ENCODE data around the gene BCKDHA.
"Not testable (repeated sequence)": the region's sequence is repeated elsewhere in the genome, so short reads cannot be mapped to it uniquely, and the experiment has no call there.

The BCKDHA gene

DNA sequence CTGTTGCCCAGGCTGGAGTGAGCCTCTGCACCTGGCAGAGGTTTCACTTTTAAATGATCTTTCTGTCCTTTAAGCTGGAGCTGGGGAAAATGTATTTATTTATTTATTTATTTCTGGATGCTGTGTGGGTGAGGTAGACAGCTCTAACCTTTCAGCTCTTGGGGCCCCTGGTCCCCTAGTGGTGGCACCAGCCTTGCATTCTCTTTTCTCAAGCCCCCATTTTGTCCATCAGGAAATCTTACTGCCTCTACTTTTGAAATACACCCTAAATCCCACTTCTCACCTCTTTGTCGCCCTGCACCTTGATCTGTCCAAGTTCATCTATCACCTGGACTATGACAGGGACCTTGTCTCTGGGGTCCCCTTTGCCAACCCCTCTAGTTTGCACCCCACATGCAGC lies 31.5 kb upstream of the BCKDHA start:
- no peak for DNase-seq (ENCODE audit: low read depth in 2 of 2)

DNA sequence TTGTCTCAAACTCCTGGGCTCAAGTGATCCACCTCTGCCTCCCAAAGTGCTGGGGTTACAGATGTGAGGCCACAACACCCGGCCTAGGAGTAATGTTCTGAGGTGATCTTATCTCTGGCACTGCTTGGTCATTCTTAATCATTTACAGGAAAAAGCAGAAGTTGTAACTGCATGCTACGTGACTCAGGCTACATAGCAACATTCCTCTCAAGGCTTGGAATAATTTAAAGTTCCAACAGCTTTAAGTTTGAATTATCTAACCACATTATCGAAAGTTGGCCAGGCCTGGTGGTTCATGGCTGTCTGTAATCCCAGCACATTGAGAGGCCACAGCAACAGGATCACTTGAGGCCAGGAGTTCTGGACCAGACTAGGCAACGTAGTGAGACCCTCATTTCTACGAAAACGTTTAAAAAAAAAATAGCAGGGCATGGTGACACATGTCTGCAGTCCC lies 29.7 kb upstream of the BCKDHA start:
- DNase-seq (ENCODE audit: low read depth in 2 of 2): no peak

- DNase-seq (ENCODE audit: low read depth in 2 of 2): no peak
Measured at GRCh38 chr19:41369769-41370168, 27.8 kb upstream of the BCKDHA start.

- DNase-seq (ENCODE audit: low read depth in 2 of 2): not testable (repeated sequence)
Measured at GRCh38 chr19:41371119-41371518, 26.5 kb upstream of the BCKDHA start.

- no peak for DNase-seq (ENCODE audit: low read depth in 2 of 2)
Measured at GRCh38 chr19:41371541-41371940, 26.1 kb upstream of the BCKDHA start.

DNA sequence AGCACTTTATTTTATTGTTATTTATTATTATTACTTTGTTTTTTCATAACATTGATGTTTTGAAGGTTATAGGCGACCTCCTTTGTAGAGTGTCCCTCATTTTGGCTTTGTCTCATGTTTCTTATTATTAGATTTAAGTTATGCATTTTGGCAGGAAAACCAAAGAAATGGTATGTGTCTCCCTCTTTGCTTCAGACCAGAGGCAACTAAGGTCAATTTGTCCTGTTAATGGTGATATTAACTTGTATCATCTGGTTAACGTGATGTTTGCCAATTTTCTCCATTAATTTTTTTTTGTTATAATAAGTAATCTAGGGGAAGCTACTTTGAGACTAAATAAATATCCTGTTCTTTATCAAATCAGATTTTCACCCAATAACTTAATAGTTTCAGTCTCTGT lies 25.1 kb upstream of the BCKDHA start:
- no peak for DNase-seq (ENCODE audit: low read depth in 2 of 2)

GRCh38 chr19:41373993-41374392 lies 23.6 kb upstream of the BCKDHA start:
- DNase-seq (ENCODE audit: low read depth in 2 of 2): no peak

DNA sequence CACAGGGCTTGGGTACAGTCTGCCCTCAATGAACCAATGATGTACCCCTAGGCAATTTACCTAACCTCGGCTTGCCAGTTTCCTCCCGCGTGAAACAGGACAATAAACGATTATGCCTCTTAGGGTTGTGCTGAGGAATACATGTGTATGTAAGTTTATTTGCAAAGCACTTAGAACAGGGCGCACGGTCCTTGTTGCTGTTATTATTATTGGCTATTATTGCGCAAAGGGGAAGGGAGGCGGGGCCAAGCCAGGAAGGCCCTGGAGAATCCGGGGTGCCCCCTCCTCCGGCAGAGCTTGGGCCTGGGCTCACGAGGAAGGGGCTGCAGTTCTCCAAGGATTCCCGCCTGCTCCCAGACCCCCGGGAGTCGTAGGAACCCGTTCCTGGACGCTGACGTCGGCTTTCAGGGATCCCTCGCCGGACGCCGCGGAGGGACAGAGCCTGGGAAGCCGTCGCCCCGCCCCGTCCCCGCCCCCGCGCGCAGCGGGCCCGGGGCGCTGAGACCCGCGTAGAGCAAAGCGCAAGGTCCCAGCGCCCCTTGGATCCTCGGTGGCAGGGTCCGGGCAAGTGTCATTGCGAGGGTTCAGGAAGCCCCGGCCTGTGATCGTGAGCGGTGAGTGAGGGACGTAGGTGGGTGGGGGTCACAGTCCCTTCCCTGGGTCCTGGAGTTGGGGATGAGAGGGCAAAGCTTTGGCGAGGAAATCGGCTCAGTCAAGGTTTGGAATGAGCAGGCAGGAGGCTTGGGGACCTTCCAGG lies 21.2 kb upstream of the BCKDHA start, which contains the start of gene TMEM91:
Gene TMEM91, plus strand, starts transcription at position 293 of the 757 bp plus-strand sequence. CDS start 1,777 bp downstream, outside the sequence.
- DNase-seq (ENCODE audit: low read depth in 2 of 2): no peak

- DNase-seq (ENCODE audit: low read depth in 2 of 2): no peak
Measured at GRCh38 chr19:41376998-41377365, 20.6 kb upstream of the BCKDHA start.

DNA sequence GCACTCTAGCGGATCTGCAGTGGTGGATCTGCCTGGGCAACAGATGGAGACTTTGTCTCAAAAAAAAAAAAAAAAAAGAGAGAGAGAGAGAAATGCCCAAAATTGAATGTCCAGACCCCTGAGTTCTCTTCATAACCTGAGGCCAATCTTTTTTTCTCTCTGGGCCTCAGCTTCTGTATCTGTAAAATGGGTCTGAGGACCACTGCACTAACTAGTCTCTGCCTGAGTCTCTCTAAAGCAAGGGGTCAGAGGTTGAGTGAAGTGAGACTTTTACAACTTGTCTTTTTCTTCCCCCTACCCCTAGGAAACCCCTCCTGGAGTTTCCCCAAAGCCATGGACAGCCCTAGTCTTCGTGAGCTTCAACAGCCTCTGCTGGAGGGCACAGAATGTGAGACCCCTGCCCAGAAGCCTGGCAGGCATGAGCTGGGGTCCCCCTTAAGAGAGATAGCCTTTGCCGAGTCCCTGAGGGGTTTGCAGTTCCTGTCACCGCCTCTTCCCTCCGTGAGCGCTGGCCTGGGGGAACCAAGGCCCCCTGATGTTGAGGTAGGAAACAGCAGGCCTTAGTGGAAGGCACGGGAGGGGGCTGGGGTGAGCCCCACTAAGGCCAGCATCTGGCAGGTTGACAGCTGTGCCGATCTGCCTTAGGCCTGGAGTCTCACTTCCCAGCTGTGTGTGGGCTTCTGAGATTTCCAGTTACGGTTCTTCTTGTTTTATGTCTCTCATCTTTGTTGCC lies 19.5 kb upstream of the BCKDHA start:
- no peak for DNase-seq (ENCODE audit: low read depth in 2 of 2)

- DNase-seq (ENCODE audit: low read depth in 2 of 2): not testable (repeated sequence)
Measured at GRCh38 chr19:41381536-41381935, 16.1 kb upstream of the BCKDHA start.

DNA sequence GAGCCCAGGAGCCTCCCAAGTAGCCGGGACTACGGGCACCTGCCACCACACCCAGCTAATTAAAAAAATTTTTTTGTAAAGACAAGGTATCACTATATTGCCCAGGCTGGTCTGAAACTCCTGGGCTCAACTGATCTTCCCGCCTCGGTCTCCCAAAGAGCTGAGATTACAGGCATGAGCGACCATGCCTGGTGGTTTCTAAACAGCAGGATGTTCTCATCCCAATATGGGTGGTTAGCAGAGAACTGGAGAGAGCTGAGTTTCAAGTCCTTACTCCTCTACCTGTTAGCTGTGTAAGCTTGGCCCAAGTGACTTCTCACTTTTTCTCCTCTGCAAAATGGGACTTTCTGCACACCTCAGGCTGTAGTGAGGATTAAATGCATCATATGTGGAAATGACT lies 13.3 kb upstream of the BCKDHA start:
- DNase-seq (ENCODE audit: low read depth in 2 of 2): no peak

GRCh38 chr19:41386442-41386841 lies 11.2 kb upstream of the BCKDHA start:
- DNase-seq (ENCODE audit: low read depth in 2 of 2): no peak

DNA sequence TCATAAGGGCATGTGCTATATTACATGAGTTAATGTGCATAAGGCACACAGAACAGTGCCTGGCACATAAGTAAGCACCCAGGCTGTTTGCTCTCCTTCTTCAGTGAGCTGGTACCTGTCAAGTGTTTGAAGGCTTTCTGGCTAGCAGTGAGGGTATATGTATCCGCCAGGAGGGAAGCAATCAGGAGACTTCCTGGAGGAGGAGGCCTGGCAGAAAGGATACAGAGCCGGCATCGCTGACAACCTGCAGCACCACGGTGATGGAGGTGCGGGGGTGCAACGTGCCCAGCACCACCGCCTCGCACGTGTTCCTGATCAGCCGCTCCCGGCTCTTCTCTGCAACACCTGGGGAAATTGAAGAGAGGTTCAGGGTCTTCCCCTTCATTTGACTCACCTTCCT lies 6.0 kb upstream of the BCKDHA start:
- DNase-seq (ENCODE audit: low read depth in 2 of 2): no peak

DNA sequence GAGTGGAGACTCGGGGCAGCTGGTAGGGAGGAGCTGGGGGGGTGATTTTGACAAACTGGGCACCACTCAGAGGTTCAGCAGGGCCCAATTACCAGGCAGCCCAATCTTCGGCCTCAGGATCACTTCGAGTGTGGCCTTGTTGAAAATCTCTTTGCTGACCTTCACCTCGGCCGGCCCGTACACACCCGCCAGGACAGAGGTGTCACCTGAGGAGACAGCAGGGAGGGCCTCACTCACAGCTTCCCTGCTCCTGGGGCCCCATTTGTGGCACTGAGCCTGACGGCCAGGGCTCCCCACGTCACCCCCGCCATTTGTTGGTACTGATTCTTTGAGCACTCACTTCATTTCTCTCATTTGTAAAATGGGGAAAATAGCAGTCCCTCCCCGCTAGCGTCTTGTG lies 4.8 kb upstream of the BCKDHA start:
- no peak for DNase-seq (ENCODE audit: low read depth in 2 of 2)

DNA sequence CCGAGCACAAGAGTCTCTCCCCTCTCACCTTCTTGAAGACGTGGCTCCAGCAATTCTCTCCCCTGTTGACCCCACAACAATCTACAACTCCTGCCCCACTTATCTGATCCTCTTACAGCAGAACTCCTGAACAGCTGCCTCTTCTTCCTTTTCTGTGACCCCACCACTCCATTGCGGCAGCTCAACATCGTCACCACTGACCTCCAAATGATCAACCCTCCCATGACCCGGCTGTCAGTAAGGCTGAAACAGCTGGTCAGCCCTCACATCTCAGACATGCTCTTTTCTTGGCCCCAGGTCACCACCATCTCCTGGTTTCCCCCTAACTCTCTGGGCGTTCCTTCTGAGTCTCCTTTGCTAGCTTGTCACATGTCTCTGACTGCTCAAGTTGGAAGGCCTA lies 2.3 kb upstream of the BCKDHA start:
- no peak for DNase-seq (ENCODE audit: low read depth in 2 of 2)

- DNase-seq (ENCODE audit: low read depth in 2 of 2): no peak
Measured at GRCh38 chr19:41398050-41398418, 416 bp downstream of the BCKDHA start.

- no peak for DNase-seq (ENCODE audit: low read depth in 2 of 2)
Measured at GRCh38 chr19:41398598-41398997, 980 bp downstream of the BCKDHA start.

- no peak for DNase-seq (ENCODE audit: low read depth in 2 of 2)
Measured at GRCh38 chr19:41399091-41399490, 1.5 kb downstream of the BCKDHA start.

GRCh38 chr19:41399525-41399924 lies 1.9 kb downstream of the BCKDHA start:
- no peak for DNase-seq (ENCODE audit: low read depth in 2 of 2)

DNA sequence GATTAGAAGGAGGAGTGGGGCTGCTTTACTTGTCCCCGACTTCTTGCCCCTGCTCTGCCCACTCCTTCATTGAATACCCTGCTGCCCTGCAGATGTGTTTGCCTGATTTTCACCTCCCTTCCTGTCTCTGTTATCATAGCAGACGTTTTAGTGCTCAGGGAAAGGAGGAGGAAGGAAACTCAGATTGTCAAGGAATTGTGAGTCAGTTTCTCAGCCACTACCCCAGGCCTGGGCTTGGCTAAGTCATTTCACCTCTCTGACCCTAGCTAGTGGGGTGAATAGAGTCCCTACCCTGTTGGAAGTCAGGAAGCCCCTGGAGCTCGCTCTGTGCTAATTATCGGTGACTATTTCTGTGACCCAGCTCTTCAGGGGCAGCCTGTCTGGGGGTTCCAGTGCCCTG lies 3.9 kb downstream of the BCKDHA start:
- DNase-seq (ENCODE audit: low read depth in 2 of 2): no peak

- DNase-seq (ENCODE audit: low read depth in 2 of 2): no peak
Measured at GRCh38 chr19:41402010-41402409, 4.4 kb downstream of the BCKDHA start.

All from stimulated activated CD4-positive, alpha-beta T cell treated with anti-CD3 and anti-CD28 coated beads, Interleukin-1b, Interleukin-23, amount 100 ng/mL, for 1 hour (primary cell).